ENCODE data around the gene PARN. TPM values are rescaled to one million over a fixed set of nuclear protein-coding genes. Genes with fewer than 3 reads are reported as not detected.

Gene PARN
- total and polyA plus RNA-seq, 9 of the 15 experiments (the other 6 are each of a cell fraction or from before 2014, with no cell fraction given), result 9.6 to 51.3 (median 40.4) TPM

DNA sequence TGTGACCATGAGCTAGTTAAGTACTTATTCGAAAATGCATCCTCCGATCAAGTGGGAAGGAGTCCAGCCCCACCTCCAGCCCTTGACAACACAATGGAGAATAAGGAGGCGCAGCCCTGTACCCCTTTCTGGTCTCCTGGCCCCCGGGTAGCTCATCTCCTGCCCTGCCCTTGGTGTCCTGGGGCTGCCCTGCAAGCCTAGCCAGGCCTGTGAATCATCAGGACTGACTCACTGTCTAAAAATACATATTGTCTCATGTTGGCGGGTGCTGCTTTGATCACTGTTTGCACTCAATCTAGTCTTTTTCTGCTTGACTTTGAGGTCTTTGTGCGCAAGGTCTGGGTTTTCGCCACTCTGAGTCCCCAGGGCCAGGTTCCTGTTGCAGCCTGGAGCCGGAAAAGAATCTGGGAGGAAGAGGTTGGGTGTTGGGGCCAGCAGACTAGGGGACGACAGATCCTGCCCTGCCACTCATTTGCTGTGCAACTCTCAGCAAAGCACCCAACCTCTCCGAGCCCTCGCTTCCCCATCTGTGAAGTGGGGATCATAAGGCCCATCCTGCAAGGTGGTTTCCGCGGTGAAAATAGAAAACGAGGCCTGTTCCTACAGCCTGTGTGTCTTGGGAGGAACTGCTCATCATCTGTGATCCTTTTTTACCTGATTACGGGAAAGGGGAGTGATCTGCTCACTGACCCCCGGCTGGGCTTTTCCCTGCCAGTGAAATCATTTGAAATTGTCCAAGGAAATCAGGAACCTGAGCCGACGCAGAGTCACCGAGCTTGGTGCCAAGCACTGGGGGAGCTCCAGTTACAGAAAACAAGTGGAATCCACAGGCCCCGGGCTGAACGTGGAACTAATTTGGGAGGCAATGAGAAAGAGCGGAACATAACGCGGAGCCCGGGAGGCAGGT, 230.4 kb downstream of the PARN start (continued):
- TF ChIP-seq E2F5 (CRISPR knock-in tag; IDR thresholded peaks at IDR 0.05) (no peak), ADNP (tag; IDR thresholded peaks at IDR 0.05) (no peak), PHTF2 (CRISPR knock-in tag; IDR thresholded peaks at IDR 0.05) (no peak), GABPB1 (CRISPR knock-in tag; IDR thresholded peaks at IDR 0.05) (no peak), CHD4 (IDR thresholded peaks at IDR 0.05; ENCODE audit: insufficient read depth, insufficient replicate concordance, low read depth, low read length, poor library complexity, severe bottlenecking) (no peak), JUN (IDR thresholded peaks at IDR 0.05; ENCODE audit: borderline replicate concordance, low read depth, low read length) (peak; percentile 82), JUN (CRISPR knock-in tag; IDR thresholded peaks at IDR 0.05; ENCODE audit: borderline replicate concordance) (peak; percentile 49; the same call in 1 of the 2 replicates), SMARCA4 (IDR thresholded peaks at IDR 0.05) (0 out of 2 replicates have a peak, but pooled peaks have one; percentile 28), ATF3 (IDR thresholded peaks at IDR 0.05) (peak; percentile 92), ATF3 (CRISPR knock-in tag; conservative IDR thresholded peaks at IDR 0.05) (peak; percentile 48; the same call in 1 of the 2 replicates), RBFOX2 (IDR thresholded peaks at IDR 0.05; ENCODE audit: low read depth, low read length) (no peak), SOX6 (IDR thresholded peaks at IDR 0.05) (no peak), SP2 (IDR thresholded peaks at IDR 0.05; ENCODE audit: extremely low read depth, low read depth, low read length, poor library complexity, severe bottlenecking) (no peak), ZBTB49 (CRISPR knock-in tag; IDR thresholded peaks at IDR 0.05; ENCODE audit: borderline replicate concordance) (no peak), ZFP36 (IDR thresholded peaks at IDR 0.05; ENCODE audit: low read depth, low read length, partially characterized antibody) (peak; percentile 60), ZNF764 (CRISPR knock-in tag; IDR thresholded peaks at IDR 0.05; ENCODE audit: low read depth) (no peak), ZNF583 (CRISPR knock-in tag; IDR thresholded peaks at IDR 0.05) (no peak), PPARD (CRISPR knock-in tag; IDR thresholded peaks at IDR 0.05) (no peak), ETS1 (conservative IDR thresholded peaks at IDR 0.05; ENCODE audit: control insufficient read depth, low read depth, low read length) (no peak)
- TF ChIP-seq, protein P1, sequence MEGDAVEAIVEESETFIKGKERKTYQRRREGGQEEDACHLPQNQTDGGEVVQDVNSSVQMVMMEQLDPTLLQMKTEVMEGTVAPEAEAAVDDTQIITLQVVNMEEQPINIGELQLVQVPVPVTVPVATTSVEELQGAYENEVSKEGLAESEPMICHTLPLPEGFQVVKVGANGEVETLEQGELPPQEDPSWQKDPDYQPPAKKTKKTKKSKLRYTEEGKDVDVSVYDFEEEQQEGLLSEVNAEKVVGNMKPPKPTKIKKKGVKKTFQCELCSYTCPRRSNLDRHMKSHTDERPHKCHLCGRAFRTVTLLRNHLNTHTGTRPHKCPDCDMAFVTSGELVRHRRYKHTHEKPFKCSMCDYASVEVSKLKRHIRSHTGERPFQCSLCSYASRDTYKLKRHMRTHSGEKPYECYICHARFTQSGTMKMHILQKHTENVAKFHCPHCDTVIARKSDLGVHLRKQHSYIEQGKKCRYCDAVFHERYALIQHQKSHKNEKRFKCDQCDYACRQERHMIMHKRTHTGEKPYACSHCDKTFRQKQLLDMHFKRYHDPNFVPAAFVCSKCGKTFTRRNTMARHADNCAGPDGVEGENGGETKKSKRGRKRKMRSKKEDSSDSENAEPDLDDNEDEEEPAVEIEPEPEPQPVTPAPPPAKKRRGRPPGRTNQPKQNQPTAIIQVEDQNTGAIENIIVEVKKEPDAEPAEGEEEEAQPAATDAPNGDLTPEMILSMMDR (IDR thresholded peaks at IDR 0.05 in 2 of 3, conservative IDR thresholded peaks at IDR 0.05 in 1 of 3; ENCODE audit: insufficient read depth in 2 of 3, low read depth in 1 of 3, low read length in 3 of 3), result no peak

Measured in K562 (cell line).